GM18505 (cell line): ENCODE measurements around the gene DTNB.

Source experiments
- ATAC-seq: cut with Tn5 transposase; IDR thresholded peaks from one replicate; pipeline ENCODE4 v1.9.1; 2021; ENCODE audit not compliant: unreplicated experiment
- POLR2A ChIP-seq: IDR thresholded peaks from 4 replicates; pipeline ENCODE4 v1.6.1; 2011; ENCODE audit warnings: borderline replicate concordance; ENCODE audit not compliant: insufficient read depth, insufficient read length; ENCODE audit errors: extremely low read depth

Gene DTNB

DNA sequence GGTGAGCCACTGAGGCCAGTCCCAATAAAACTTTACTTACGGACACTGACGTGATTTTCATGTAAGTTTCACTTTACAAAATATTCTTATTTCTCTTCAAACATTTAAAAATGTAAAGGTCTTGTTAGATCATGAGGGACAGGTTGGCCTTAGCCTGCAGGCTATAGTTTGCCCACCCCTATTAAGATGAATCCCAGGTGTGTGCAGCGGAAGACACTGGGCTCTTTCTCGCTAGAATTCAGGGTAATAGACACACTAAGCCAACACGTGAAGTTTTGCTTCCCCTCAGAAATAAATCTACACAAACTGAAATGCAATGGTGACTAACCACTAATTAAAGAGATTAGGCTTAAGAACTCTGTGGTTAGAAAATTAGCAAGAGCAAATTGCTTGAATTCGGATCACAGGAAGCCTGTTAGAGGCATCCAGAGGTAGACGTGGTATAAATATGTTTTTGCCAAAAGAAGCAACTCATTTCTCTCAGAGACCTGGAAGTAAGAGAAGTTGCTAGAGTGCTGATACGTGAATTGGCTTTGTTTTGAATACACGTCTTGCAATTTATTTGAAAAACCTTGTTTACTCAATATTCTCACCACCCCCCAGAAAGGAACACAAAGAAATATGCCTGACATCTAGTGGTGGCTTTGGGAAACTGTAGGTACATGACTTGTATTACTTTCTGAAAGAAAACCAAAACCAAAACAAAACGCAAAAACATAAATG is 151.6 kb downstream of the DTNB start:
- ATAC-seq, result peak; percentile 75
- no peak for TF ChIP-seq POLR2A

DNA sequence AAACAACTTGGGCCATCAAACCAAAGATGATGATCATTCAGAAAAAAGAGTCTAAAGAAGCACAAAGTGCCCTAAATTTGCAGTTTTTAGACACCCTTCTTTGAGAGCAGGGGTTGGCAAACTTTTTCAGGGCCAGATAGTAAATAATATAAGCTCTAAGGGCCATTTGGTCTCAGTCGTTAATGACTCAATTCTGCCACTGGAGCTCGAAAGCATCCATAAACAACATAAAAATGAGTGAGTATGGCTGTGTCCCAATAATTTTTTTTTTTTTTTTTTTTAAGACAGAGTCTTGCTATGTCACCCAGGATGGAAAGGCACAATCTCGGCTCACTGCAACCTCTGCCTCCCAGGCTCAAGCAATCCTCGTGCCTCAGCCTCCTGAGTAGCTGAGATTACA is 152.3 kb downstream of the DTNB start:
- ATAC-seq, result no peak
- no peak for TF ChIP-seq POLR2A

DNA sequence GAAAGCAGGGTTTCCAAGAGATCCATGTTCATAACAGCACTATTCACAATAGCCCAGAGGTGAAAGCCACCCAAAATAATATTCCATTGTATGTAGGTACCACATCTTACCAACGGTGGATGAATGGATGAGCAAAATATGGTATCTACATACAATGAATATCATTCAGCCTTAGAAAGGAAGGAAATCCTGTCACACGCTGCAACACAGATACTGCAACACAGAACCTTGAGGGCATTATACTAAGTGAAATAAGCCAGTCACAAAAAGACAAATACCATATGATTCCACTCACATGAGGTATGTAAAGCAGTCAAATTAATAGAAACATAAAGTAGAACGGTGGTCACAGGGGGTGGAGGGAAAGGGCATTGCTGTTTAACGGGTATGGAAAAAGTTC is 155.7 kb downstream of the DTNB start:
- TF ChIP-seq POLR2A, result no peak
- no peak for ATAC-seq

DNA sequence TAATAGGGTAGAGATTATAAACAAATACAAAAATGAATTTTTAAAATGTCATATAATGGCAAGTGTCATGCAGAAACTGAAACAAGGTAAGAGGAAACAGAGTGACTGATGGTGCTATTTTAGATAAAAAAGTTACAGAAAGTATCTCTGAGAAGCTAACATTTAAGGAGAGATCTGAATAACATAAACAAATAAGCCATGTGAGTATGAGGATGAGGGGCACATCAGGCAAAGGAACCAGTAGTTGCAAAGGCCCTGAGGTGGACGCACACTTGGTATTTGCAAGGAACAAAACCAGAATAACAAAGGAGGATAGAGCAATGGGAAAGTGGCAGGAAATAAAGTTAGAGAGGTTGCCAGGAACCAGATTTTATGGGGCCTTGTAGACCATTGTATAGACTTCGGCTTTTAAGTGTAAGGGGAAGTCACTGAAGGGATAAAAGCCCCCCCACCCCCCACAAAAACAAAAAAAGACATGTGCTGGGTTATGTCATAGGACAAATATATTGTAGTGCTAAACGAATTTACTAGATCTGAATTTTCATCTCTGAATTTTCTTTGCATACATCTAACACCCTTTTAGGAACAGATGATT is 159.2 kb downstream of the DTNB start:
- ATAC-seq, result no peak

DNA sequence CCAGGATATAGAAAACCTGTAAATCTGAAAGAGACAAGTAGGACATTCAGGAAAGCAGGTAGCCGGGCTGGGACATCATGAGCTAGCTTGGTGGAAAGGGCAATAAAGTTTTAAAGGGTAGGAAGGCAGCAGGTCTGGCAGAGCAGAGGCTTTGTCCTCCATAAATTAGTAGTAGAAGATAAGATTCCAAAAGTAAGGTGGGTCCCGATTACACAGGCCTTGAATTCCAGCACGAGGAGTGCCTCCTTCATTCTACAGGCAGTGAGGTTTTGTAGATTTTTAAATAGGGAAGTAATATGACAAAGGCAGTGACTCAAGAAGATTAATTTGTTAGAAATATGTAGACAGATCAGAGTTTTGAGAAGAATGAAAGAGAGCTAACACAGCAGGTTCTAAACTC is 160.7 kb downstream of the DTNB start:
- ATAC-seq, result no peak

More for the DNA sequence above, 159.2 kb downstream of the DTNB start:
- no peak for TF ChIP-seq POLR2A

DNA sequence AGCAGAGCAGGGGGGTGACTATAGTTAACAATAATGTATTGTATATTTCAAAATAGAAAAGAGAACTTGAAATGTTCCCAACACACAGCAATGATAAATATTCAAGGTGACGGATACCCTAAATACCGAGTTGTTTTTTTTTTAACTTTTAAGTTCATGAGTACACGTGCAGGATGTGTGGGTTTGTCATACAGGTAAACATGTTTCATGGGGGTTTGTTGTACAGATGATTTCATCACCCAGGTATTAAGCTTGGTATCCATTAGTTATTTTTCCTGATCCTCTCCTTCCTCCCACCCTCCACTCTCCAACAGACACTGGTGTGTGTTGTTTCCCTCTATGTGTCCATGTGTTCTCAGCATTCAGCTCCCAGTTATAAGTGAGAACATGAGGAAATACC is 167.2 kb downstream of the DTNB start:
- TF ChIP-seq POLR2A, result no peak
- ATAC-seq, result no peak

More for the DNA sequence above, 160.7 kb downstream of the DTNB start:
- no peak for TF ChIP-seq POLR2A

DNA sequence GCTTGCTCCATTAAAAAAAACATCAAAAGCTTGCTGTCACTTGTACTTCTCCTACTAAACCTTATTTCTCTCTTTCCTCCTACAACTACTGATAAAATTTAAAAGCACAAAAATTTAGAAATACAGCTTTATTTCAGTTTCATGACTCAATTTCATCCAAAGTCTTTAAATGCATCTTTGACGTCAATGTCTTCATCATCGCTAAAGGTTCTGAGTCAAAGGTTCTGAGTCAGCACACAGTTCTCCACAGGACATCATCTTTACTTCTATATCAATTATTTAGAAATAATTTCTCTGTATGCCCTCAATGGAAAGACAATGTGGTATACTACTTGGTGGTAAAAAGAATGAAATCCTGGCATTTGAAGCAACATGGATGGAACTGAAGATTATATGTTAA is 167.8 kb downstream of the DTNB start:
- no peak for ATAC-seq
- no peak for TF ChIP-seq POLR2A

DNA sequence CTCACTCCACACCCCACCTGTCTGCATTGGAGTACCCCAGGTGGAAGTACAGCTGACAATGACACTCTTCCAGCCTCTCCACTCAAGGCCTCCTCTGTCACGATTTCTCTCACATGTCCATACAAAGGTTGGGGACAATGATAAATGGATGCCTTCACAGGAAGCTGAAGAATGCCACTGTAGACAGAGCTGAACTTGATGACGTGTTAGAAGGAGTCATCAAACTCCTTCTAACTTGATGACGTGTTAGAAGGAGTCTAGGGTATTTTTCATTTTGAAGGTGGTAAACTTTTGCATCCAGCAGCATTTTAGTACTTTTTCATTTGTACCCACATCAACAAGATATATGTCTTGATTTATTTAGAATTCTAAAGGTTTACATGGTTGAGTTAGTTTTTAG is 168.2 kb downstream of the DTNB start:
- no peak for TF ChIP-seq POLR2A
- no peak for ATAC-seq

DNA sequence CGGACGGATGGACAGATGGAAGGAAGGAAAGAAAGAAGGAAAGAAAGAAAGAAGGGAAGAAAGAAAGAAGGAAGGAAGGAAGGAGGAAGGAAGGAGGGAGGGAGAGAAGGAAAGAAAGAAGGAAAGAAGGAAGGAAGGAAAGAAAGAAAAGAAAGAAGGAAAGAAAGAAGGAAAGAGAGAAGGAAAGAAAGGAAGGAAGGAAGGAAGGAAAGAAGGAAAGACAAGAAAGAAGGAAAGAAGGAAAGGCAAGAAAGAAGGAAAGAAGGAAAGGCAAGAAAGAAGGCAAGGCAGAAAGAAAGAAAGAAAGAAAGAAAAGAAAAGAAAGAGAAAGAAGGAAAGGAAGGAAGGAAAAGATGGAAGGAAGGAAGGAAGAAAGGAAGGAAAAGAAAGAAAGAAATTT is 169.1 kb downstream of the DTNB start:
- TF ChIP-seq POLR2A, result no peak
- ATAC-seq, result no peak

DNA sequence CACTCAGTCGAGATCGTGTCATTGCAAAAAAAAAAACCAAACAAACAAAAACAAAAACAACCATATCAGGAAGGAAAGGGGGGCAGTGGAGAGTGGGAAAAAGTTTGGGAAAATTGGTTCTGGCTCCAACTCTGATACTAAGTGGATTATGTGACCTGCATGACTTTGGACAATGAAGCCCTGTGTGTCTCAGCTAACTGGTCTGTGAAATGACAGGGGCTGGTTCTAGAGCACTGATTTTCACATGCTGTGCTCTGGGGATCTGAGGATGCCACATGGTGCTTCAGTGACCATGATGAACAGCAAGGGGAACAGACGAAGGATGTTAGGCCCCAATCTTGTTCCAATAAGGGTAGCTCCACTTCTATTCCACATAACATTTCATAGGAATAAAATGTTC is 174.2 kb downstream of the DTNB start:
- no peak for TF ChIP-seq POLR2A
- ATAC-seq, result no peak

DNA sequence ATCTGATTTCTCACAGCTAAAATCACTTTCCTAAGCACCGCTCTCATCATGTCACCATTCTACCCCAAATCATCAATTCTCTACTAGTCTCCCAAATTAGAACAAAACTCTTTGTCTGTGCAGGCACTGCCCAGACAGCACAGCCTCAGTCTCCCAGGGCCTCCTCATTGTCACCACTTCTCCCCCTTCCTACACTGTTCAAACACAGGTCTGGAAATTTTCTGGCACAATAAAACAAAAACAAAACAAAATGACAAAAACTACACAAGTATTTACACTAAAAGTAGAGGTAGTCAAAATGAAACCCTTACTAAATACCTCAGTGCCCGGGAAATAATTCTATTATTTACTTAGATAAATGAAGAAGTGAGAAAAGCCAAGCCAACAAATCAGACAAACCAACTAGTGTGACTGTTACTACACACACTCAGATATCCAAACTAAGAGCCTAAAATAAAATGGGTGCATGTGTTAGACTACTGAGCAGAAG is 175.4 kb downstream of the DTNB start:
- no peak for TF ChIP-seq POLR2A
- ATAC-seq, result peak; percentile 53

DNA sequence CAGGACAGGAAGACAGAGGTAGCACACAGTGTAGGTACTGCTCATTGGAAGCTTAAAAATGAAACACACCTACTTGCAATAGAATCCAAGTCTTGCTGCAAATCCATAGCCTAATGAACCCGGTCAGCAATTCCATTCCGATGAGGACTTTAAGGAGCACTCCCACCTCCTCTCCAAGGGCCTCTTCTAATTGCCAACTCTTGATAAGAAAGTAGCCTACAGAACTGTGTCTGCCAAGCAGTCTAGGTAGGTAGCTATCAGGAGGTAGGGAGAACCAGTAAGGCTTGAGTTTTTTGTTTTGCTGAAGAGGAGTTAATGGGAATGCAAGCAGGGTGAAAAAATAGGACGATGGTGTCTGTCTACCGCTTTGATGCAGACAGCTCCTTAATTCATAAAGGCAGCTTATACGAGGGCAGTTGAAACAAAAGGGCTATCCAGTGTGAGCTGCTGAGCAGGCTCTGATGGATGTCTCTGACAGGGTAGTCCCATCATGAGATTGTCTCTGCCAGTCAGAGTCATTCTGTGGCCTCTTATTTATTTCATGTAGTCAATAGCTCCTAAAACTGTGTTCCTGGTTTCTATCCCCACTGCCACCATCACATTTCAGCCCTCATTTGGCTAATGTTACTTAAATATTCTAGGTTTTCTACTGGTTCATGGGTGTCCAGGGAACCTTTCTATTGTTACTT is 176.0 kb downstream of the DTNB start:
- peak; percentile 19 for ATAC-seq
- TF ChIP-seq POLR2A, result no peak

DNA sequence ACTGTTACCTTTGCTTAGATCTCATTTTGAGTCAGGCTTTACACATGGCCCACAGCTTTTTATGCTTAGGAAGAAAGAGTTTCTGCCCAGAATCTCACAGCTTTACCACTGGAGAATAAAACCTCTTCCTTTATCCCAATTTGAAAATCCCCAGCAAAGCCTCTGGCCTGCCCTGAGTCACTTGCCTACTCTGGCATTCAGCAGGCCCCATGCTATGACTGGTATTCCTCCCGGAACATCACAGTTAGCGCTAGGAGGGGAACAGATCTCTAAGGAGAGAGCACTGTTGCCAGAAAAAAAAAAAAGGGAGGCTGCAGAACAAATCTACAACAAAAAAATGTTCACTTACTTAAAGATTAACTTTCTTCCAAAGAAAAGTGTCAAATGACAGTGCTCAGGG is 178.8 kb downstream of the DTNB start:
- no peak for ATAC-seq
- no peak for TF ChIP-seq POLR2A

DNA sequence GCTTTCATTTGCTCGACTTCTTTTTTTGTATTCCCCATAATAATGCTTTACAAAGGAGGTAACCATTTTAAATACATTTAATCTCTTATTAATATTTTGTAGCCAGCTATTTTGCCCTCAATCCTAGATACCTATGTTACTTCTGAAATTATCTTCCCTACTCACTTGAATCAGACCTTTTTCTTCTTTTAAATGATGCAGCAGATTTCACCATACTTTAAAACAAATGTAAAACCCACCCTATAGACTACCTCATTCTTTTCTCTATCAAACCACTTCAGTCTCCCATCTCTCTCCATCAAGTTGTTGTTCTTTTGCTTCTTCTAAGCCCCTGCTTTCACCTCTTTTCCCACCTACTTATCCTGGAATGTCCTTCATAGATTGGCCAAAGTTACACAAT is 180.2 kb downstream of the DTNB start:
- TF ChIP-seq POLR2A, result no peak
- ATAC-seq, result no peak
